GM12801 (cell line): ENCODE measurements around the gene EIF6.

Experiments used
- TF ChIP-seq, protein P1 (sequence below): IDR thresholded peaks from one replicate; pipeline ENCODE4 v1.5.1; 2011; ENCODE audit warnings: control low read depth; ENCODE audit not compliant: insufficient read length; ENCODE audit errors: extremely low read depth

The EIF6 gene

GRCh38 chr20:35285806-35286076, 1.2 kb upstream of the EIF6 start:
- TF ChIP-seq, protein P1, sequence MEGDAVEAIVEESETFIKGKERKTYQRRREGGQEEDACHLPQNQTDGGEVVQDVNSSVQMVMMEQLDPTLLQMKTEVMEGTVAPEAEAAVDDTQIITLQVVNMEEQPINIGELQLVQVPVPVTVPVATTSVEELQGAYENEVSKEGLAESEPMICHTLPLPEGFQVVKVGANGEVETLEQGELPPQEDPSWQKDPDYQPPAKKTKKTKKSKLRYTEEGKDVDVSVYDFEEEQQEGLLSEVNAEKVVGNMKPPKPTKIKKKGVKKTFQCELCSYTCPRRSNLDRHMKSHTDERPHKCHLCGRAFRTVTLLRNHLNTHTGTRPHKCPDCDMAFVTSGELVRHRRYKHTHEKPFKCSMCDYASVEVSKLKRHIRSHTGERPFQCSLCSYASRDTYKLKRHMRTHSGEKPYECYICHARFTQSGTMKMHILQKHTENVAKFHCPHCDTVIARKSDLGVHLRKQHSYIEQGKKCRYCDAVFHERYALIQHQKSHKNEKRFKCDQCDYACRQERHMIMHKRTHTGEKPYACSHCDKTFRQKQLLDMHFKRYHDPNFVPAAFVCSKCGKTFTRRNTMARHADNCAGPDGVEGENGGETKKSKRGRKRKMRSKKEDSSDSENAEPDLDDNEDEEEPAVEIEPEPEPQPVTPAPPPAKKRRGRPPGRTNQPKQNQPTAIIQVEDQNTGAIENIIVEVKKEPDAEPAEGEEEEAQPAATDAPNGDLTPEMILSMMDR = no peak

DNA sequence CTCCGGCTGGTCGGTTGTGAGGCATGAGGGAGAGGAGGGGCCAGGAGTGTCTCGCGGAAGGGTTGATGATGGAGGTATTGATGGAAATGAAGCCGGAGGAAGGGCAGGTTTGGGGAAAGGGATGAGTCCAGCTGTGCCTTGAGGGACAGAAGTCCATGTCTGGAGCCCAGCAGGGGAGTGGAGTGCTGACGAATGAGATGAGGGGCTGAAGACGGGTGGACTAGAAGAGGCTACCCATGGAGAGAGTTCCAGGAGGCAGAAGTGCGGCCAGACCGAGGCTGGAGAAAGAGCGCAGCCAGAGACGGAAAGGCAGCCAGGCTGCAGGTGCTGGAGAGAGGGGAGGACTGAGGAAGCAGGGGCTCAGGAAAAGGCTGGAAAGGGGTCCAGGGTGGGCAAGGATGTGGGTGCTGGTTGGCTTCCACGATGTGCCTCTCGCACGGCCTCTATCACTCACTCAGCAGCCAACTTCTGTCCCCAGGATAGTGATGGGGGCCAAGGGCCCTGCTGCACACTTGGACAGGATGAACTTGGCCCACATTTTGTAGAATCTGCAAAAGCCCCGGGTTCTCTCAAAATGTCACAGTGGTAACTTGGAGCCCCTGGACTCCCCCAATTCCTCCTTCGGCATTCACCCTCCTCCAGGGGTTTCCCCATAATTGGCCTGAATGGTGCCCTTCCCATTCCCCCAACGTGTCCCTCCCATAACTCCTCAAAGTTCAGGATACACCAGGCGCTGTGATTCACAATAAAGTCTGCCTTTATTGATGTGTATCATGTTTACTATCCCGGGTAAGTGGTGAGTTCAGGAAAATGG, 627 bp upstream of the EIF6 start:
- TF ChIP-seq, protein P1 = no peak

DNA sequence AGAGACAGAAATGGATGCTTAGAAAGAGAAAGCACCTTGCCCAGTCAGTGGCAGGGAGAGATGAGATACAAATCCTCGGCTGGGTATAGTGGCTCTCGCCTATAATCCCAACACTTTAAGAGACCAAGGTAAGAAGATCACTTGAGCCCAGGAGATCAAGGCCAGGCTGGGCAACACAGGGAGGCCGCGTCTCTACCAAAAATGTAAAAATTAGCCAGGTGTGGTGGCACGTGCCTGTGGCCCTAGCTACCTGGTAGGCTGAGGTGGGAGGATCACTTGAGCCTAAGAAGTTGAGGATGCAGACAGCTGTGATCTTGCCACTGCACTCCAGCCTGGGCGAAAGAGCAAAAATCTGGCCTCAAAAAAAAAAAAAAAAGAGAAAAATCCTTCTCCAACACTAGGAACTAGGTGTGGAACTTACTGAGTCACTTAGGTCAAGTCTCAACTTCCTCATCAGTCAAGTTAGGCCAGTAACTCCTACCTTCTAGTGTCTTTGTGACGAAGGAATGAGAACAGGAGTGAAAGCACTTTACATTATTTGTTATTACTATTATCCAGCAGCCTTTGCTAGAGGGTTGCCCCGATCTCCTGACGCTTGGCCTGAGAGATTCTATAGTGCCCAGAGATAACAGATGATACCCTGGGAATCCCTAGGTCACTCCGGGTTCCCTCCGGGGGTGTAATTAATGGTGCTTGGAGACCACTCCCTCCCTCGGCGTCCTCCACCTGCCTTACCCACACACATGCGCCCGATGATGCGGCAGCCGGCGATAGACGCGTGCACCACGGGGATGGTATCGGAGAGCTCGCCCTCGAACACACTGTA, 918 bp downstream of the EIF6 start:
- TF ChIP-seq, protein P1 = no peak

DNA sequence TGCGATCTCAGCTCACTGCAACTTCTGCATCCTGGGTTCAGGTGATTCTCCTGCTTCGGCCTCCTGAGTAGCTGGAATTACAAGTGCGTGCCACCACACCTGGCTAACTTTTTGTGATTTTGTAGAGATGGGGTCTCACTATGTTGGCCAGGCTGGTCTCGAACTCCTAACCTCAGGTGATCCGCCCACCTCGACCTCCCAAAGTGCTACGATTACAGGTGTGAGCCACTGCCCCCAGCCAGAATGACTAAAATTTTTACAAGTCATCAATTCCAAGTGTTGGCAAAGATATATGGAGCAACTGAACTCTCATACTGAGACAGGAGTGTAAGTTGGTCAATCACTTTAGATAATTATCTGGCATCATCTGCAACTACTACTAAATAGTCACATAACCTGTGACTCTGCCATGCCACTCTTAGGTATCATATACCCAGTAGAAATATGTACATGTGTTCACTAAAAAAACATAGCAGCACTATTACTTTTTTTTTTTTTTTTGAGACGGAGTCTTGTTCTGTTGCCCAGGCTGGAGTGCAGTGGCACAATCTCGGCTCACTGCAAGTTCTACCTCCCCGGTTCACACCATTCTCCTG, 3.0 kb downstream of the EIF6 start:
- TF ChIP-seq, protein P1 = no peak

DNA sequence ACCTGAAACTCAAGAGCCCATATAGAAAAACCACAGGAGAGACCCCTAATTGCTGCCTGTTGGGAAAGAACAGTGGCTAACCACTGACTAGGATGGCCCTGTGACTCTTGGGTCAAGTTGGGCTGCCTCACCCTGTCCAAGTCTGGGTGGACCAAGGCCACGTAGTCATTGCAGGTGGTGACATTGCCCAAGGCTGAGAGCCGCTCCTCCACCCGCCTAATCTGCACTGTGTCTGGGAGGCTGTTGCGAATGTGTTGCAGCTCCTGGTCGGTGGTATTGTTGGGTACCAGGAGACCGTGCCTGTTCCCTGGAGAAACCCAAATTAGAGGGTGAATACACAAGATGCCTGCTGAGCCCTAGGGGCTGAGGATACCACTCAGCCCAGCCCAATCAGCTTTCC, 4.0 kb downstream of the EIF6 start:
- TF ChIP-seq, protein P1 = no peak

DNA sequence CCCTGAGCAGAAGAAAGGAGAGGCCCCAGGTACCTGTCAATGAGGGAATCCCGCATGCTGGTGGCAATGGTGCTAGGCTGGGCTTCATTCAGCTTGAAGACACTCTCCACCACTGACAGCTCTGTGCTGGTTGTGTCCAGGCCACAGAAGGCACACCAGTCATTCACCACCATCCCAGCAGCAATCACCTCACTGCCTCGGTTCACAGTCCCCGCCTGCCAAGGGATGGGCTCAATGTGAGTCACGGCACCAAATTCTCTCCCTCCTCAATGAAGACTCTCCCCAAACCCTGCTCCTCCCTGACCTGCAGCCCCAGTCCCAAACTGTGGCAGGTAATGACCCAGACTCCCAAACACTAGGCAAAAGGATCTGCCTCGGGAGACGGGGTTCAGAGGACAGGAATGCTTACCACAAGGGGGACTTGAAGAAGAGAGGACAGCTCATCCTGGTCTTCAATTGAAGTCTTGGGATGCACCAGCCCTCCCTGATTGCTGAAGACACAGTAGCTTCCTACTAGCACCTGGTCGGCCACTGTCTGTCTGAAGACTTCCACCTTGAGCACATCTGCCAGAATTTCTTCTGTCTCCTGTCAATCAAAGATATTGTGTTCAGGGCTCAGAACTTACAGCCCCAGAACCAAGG, 4.9 kb downstream of the EIF6 start:
- TF ChIP-seq, protein P1 = no peak

DNA sequence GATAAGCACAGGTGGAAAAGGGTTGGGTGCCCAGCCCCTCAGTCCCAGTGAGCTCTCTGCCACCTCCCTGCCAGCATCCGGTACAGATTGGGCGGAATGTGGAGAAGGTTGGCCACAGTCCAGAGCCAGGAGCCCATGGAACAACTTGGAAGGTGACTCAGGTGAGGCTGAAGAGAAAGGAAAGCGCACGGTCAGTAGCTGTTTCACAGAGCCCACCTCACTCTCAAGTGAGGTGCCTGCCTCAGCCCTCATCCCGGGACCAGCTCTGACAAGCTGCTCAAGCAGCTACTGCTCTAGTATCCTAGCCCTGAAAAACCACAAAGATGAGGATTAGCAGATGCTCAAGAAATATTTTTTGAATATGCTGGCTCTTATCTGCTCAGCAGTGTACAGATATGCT, 5.5 kb downstream of the EIF6 start:
- TF ChIP-seq, protein P1 = no peak
